OCI-LY7 (cell line): ENCODE results near the gene IFT81. TPM values are rescaled to one million over a fixed set of nuclear protein-coding genes. Genes with fewer than 3 reads are reported as not detected.

Experiments
- BruUV-seq: library from RNA; stranded (reverse); fragments of 400-500 nt; replicated peaks from 2 replicates; lab custom pipeline; 2021; lab: Mats Ljungman, UMichigan
- CTCF ChIA-PET: fragments of 300-600 bp; sonication (Branson Sonifier 250); formaldehyde crosslinking; loops from one replicate; lab custom pipeline; 2022; ENCODE audit warnings: antibody characterized with exemption; ENCODE audit not compliant: unreplicated experiment; lab: Charles Lee
- POLR2A ChIA-PET: fragments of 300-600 bp; sonication (Branson Sonifier 250); formaldehyde crosslinking; loops from one replicate; lab custom pipeline; 2022; ENCODE audit warnings: antibody characterized with exemption; lab: Charles Lee
- DNase-seq: peaks from one replicate; pipeline ENCODE4 v3.0.0-alpha.2; 2015; ENCODE audit warnings: low spot score
- H2AFZ ChIP-seq: fragments of 200-600 bp; sonication (generic), shearing (Covaris generic); 2 replicates; pipeline ENCODE4 v1.6.1; 2014; ENCODE audit warnings: mild to moderate bottlenecking, antibody characterized with exemption, low read length, moderate library complexity
- H3K27ac ChIP-seq: fragments of 200-600 bp; sonication (generic); 2 replicates; pipeline ENCODE4 v1.5.1; 2014; ENCODE audit warnings: mixed run types, low read depth, mild to moderate bottlenecking, moderate library complexity, low read length, inconsistent platforms; ENCODE audit not compliant: poor library complexity, severe bottlenecking
- H3K36me3 ChIP-seq: fragments of 200-600 bp; sonication (generic); 2 replicates; pipeline ENCODE4 v1.6.1; 2014; ENCODE audit warnings: mild to moderate bottlenecking, antibody characterized with exemption, low read length, moderate library complexity, mixed read lengths; ENCODE audit not compliant: insufficient read depth
- H3K4me1 ChIP-seq: fragments of 200-600 bp; sonication (generic); 2 replicates; pipeline ENCODE4 v1.5.1; 2014; ENCODE audit warnings: mild to moderate bottlenecking, low read length; ENCODE audit not compliant: insufficient read depth, poor library complexity, severe bottlenecking
- H3K4me2 ChIP-seq: fragments of 200-600 bp; sonication (generic); 2 replicates; pipeline ENCODE4 v1.6.1; 2014; ENCODE audit warnings: mild to moderate bottlenecking, low read length
- H3K4me3 ChIP-seq: fragments of 200-600 bp; sonication (generic); 2 replicates; pipeline ENCODE4 v1.5.1; 2014; ENCODE audit warnings: mild to moderate bottlenecking, low read depth, low read length; ENCODE audit not compliant: poor library complexity, severe bottlenecking
- H3K79me2 ChIP-seq: fragments of 200-600 bp; sonication (generic); 2 replicates; pipeline ENCODE4 v1.6.1; 2016; ENCODE audit warnings: low read depth, mild to moderate bottlenecking, low read length, moderate library complexity, mixed read lengths; ENCODE audit not compliant: insufficient read depth
- H3K9me2 ChIP-seq: fragments of 200-600 bp; sonication (generic); 2 replicates; pipeline ENCODE4 v1.6.1; 2016; ENCODE audit warnings: mild to moderate bottlenecking, low read length, mixed read lengths; ENCODE audit not compliant: insufficient read depth
- H3K9me3 ChIP-seq: fragments of 200-600 bp; sonication (generic); 2 replicates; pipeline ENCODE4 v1.6.1; 2014; ENCODE audit warnings: mild to moderate bottlenecking, mixed run types, low read length, mixed read lengths
- H4K20me1 ChIP-seq: fragments of 200-600 bp; sonication (generic); 2 replicates; pipeline ENCODE4 v1.6.1; 2014; ENCODE audit warnings: mild to moderate bottlenecking, antibody characterized with exemption, low read length, moderate library complexity, mixed read lengths; ENCODE audit not compliant: insufficient read depth
- CTCF ChIP-seq: fragments of 200-600 bp; sonication (generic); conservative IDR thresholded peaks from 2 replicates; pipeline ENCODE4 v1.5.1; 2014; ENCODE audit warnings: mild to moderate bottlenecking, antibody characterized with exemption, low read length, moderate library complexity, mixed read lengths
- EZH2phosphoT487 ChIP-seq: fragments of 200-600 bp; sonication (generic); IDR thresholded peaks from 2 replicates; pipeline ENCODE4 v1.6.1; 2018; ENCODE audit warnings: low read depth, borderline replicate concordance, mild to moderate bottlenecking, mixed run types, antibody characterized with exemption, low read length, moderate library complexity, mixed read lengths
- intact Hi-C: fragments of 100-400 bp; cut with micrococcal nuclease; formaldehyde crosslinking; loops from one replicate; pipeline ENCODE4 v1.10.0; 2022; ENCODE audit not compliant: unreplicated experiment
- total RNA-seq, 2 experiments: library from RNA; depleted of rRNA in 1 of 2; stranded (reverse); fragments of >200 nt in 1 of 2; shearing (Covaris generic) in 1 of 2; gene quantifications; 2 replicates each; pipeline ENCODE4 v1.2.3, GENCODE V29; 2014 to 2022

IFT81 gene
- total RNA-seq, 2 experiments from 2014 or later, result 5.6 to 9.8 TPM

GRCh38 chr12:110111476-110112334, 12.5 kb upstream of the IFT81 start:
- H3K27ac ChIP-seq, result no peak overlapping the region
- H3K9me3 ChIP-seq, result no peaks in the 10 kb centered on the region
- H3K4me3 ChIP-seq, result no peak overlapping the region
- H4K20me1 ChIP-seq, result no peaks in the 10 kb centered on the region
- H3K36me3 ChIP-seq, result no peaks in the 10 kb centered on the region
- peaks cover 14% of the 10 kb centered on the region for H3K4me1 ChIP-seq
- ChIA-PET POLR2A (interaction anchor here (0.6 to 0.7 kb wide), 4 partner anchors 119 to 438 kb away, joined by 3 to 8 read pairs (median 3); no protein-coding TSS in a partner anchor), CTCF (no interaction called here)
- TF ChIP-seq CTCF (no peak), EZH2phosphoT487 (no peak)
- BruUV-seq, result no TSS peak
- no peak overlapping the region for H2AFZ ChIP-seq
- intact Hi-C loops, result no loop called here
- no peaks in the 10 kb centered on the region for H3K9me2 ChIP-seq
- no peak for DNase-seq
- no peaks in the 10 kb centered on the region for H3K79me2 ChIP-seq
- no peak overlapping the region for H3K4me2 ChIP-seq

GRCh38 chr12:110112335-110112660, 11.9 kb upstream of the IFT81 start:
- Histone ChIP-seq H3K79me2 (no peaks in the 10 kb centered on the region), H4K20me1 (no peaks in the 10 kb centered on the region), H2AFZ (no peak overlapping the region), H3K36me3 (no peaks in the 10 kb centered on the region), H3K9me2 (no peaks in the 10 kb centered on the region), H3K27ac (no peak overlapping the region), H3K4me3 (no peak overlapping the region), H3K4me1 (peaks cover 14% of the 10 kb centered on the region), H3K9me3 (no peaks in the 10 kb centered on the region), H3K4me2 (no peak overlapping the region)
- intact Hi-C loops, result no loop called here
- BruUV-seq, result no TSS peak
- TF ChIP-seq EZH2phosphoT487 (no peak), CTCF (no peak)
- CTCF ChIA-PET, result no interaction called here
- no peak for DNase-seq
- POLR2A ChIA-PET, result no interaction called here

GRCh38 chr12:110114528-110114937, 9.6 kb upstream of the IFT81 start:
- Histone ChIP-seq H3K9me3 (no peaks in the 10 kb centered on the region), H2AFZ (no peak overlapping the region; the same call in 1 of the 2 replicates), H3K4me1 (peaks cover 14% of the 10 kb centered on the region), H3K4me2 (no peak overlapping the region), H3K4me3 (no peak overlapping the region), H3K79me2 (no peaks in the 10 kb centered on the region), H4K20me1 (no peaks in the 10 kb centered on the region), H3K27ac (no peak overlapping the region), H3K9me2 (no peaks in the 10 kb centered on the region), H3K36me3 (no peaks in the 10 kb centered on the region)
- no peak for DNase-seq
- intact Hi-C loops, result no loop called here
- POLR2A ChIA-PET, result interaction anchor here (0.6 to 1.9 kb wide), 3 partner anchors 10 to 55 kb away, joined by 3 to 7 read pairs (median 3); no protein-coding TSS in a partner anchor
- no TSS peak for BruUV-seq
- TF ChIP-seq EZH2phosphoT487, result no peak
- no peak for TF ChIP-seq CTCF
- CTCF ChIA-PET, result interaction anchor here (1.5 kb wide), 1 partner anchor 10 kb away, joined by 5 read pairs; the partner anchor contains the start of gene IFT81
